ENCODE data around the gene HES4.
"Not testable (repeated sequence)": the region's sequence is repeated elsewhere in the genome, so short reads cannot be mapped to it uniquely, and the experiment has no call there.

HES4 gene

GRCh38 chr1:1033009-1033587, 33.2 kb upstream of the HES4 start:
- DNase-seq: peak; percentile 86

- DNase-seq: peak; percentile 56
Measured at GRCh38 chr1:1032424-1032823, 32.5 kb upstream of the HES4 start.

- no peak for DNase-seq
Measured at GRCh38 chr1:1031659-1032235, 31.9 kb upstream of the HES4 start.

- not testable (repeated sequence) for DNase-seq
Measured at GRCh38 chr1:1030867-1031658, 31.2 kb upstream of the HES4 start.

- no peak for DNase-seq
Measured at GRCh38 chr1:1027791-1028190, 27.9 kb upstream of the HES4 start.

GRCh38 chr1:1026599-1027413, 26.9 kb upstream of the HES4 start:
- DNase-seq: no peak

GRCh38 chr1:1025730-1026129, 25.8 kb upstream of the HES4 start:
- no peak for DNase-seq

- DNase-seq: no peak
Measured at GRCh38 chr1:1024771-1025699, 25.1 kb upstream of the HES4 start.

GRCh38 chr1:1024149-1024770, 24.4 kb upstream of the HES4 start:
- no peak for DNase-seq

GRCh38 chr1:1023700-1024099, 23.8 kb upstream of the HES4 start:
- DNase-seq: no peak

GRCh38 chr1:1022302-1023009, 22.6 kb upstream of the HES4 start:
- DNase-seq: no peak

GRCh38 chr1:1021920-1022259, 22.0 kb upstream of the HES4 start:
- DNase-seq: no peak

- peak; percentile 85 for DNase-seq
Measured at GRCh38 chr1:1021010-1021919, 21.4 kb upstream of the HES4 start.

- no peak for DNase-seq
Measured at GRCh38 chr1:1020415-1021009, 20.6 kb upstream of the HES4 start.

GRCh38 chr1:1020000-1020404, 20.1 kb upstream of the HES4 start, which contains the start of gene AGRN:
Gene AGRN, plus strand, starts transcription at chr1:1020120. Its CDS starts 53 bp downstream, at chr1:1020173.
- DNase-seq: no peak

- peak; percentile 90 for DNase-seq
Measured at GRCh38 chr1:1019122-1019999, 19.5 kb upstream of the HES4 start.

GRCh38 chr1:1018321-1018685, 18.4 kb upstream of the HES4 start:
- DNase-seq: not testable (repeated sequence)

Data from femur (tissue), 1 donor.